WTC11 (cell line): Measurements from ENCODE around the gene TXN. TPM values are rescaled to one million over a fixed set of nuclear protein-coding genes. Genes with fewer than 3 reads are reported as not detected.

ENCODE experiments used
- ATAC-seq: fragments of 200-7000 bp; cut with Tn5 transposase; 2 replicates; pipeline ENCODE4 v1.10.0; 2021; ENCODE audit warnings: mild to moderate bottlenecking, moderate library complexity
- CTCF ChIA-PET: fragments of 300-600 bp; sonication (Branson Sonifier 250); formaldehyde crosslinking; loops from one replicate; lab custom pipeline; 2021; ENCODE audit warnings: antibody characterized with exemption; lab: Charles Lee
- POLR2A ChIA-PET: fragments of 350-600 bp; sonication (Branson Sonifier 250); formaldehyde crosslinking; loops from one replicate; lab custom pipeline; 2021; ENCODE audit warnings: antibody characterized with exemption; lab: Charles Lee
- DNase-seq: peaks from one replicate; pipeline ENCODE4 v3.0.0; 2021; ENCODE audit warnings: low spot score
- H3K27ac Mint-ChIP-seq: 2 replicates; pipeline ENCODE4 v1.8.0; 2021; ENCODE audit warnings: mixed read lengths
- H3K27me3 Mint-ChIP-seq: 2 replicates; pipeline ENCODE4 v1.8.0; 2021; ENCODE audit warnings: low read depth, mild to moderate bottlenecking, moderate library complexity, mixed read lengths
- H3K36me3 Mint-ChIP-seq: 2 replicates; pipeline ENCODE4 v1.8.0; 2021; ENCODE audit warnings: mixed read lengths
- H3K4me1 Mint-ChIP-seq: 2 replicates; pipeline ENCODE4 v1.8.0; 2022; ENCODE audit warnings: mixed read lengths
- H3K4me3 Mint-ChIP-seq: 2 replicates; pipeline ENCODE4 v1.8.0; 2021; ENCODE audit warnings: mild to moderate bottlenecking, moderate library complexity, mixed read lengths
- H3K9me3 Mint-ChIP-seq: 2 replicates; pipeline ENCODE4 v1.8.0; 2021; ENCODE audit warnings: mixed read lengths
- CDX4 ChIP-seq: fragments of 250-450 bp; sonication (Bioruptor Pico); IDR thresholded peaks from 2 replicates; pipeline ENCODE4 v1.9.0; 2021; ENCODE audit warnings: moderate library complexity, mild to moderate bottlenecking, inconsistent platforms, borderline replicate concordance
- E2F1 ChIP-seq: sonication (generic); formaldehyde crosslinking; IDR thresholded peaks from 2 replicates; pipeline ENCODE4 v1.8.0; 2022; ENCODE audit warnings: mild to moderate bottlenecking, missing genetic modification reagents
- FOXJ3 ChIP-seq: sonication (generic); formaldehyde crosslinking; IDR thresholded peaks from 2 replicates; pipeline ENCODE4 v1.9.0; 2021; ENCODE audit warnings: missing genetic modification reagents, mild to moderate bottlenecking, borderline replicate concordance
- JUN ChIP-seq: sonication (generic); formaldehyde crosslinking; IDR thresholded peaks from 2 replicates; pipeline ENCODE4 v1.8.0; 2023; ENCODE audit warnings: mild to moderate bottlenecking, missing genetic modification reagents
- MLX ChIP-seq: sonication (generic); formaldehyde crosslinking; IDR thresholded peaks from 2 replicates; pipeline ENCODE4 v1.8.1; 2023; ENCODE audit warnings: mild to moderate bottlenecking, missing genetic modification reagents, moderate library complexity
- PRDM15 ChIP-seq: sonication (generic); formaldehyde crosslinking; IDR thresholded peaks from 2 replicates; pipeline ENCODE4 v1.8.0; 2022; ENCODE audit warnings: missing genetic modification reagents
- PRRX2 ChIP-seq: fragments of 250-450 bp; sonication (Bioruptor Pico); IDR thresholded peaks from 2 replicates; pipeline ENCODE4 v1.8.0; 2021; ENCODE audit warnings: mild to moderate bottlenecking
- SMAD4 ChIP-seq: sonication (generic); formaldehyde crosslinking; IDR thresholded peaks from 2 replicates; pipeline ENCODE4 v1.8.0; 2022; ENCODE audit warnings: mild to moderate bottlenecking, missing genetic modification reagents
- TEAD1 ChIP-seq: sonication (generic); formaldehyde crosslinking; IDR thresholded peaks from 2 replicates; pipeline ENCODE4 v1.8.0; 2022; ENCODE audit warnings: mild to moderate bottlenecking, missing genetic modification reagents
- ZNF425 ChIP-seq: fragments of 250-450 bp; sonication (Bioruptor Pico); conservative IDR thresholded peaks from 2 replicates; pipeline ENCODE4 v1.9.0; 2021; ENCODE audit warnings: mild to moderate bottlenecking
- total RNA-seq: library from RNA; stranded (reverse); gene quantifications from 3 replicates; pipeline ENCODE4 v1.2.3, GENCODE V29; 2021
- TF ChIP-seq, protein P1 (sequence below): sonication (generic); formaldehyde crosslinking; IDR thresholded peaks from 2 replicates; pipeline ENCODE4 v1.8.1; 2023; ENCODE audit warnings: mild to moderate bottlenecking, missing genetic modification reagents, moderate library complexity
- TF ChIP-seq, protein P2 (sequence below): fragments of 250-450 bp; sonication (Bioruptor Pico); IDR thresholded peaks from 2 replicates; pipeline ENCODE4 v1.9.0; 2021; ENCODE audit warnings: mild to moderate bottlenecking, borderline replicate concordance

The TXN gene
- total RNA-seq, 1 experiment from 2014 or later: 245 TPM

- H3K36me3 Mint-ChIP-seq: no peaks in the 10 kb centered on the region
- no peaks in the 10 kb centered on the region for H3K9me3 Mint-ChIP-seq
- ATAC-seq (peak; percentile 75), DNase-seq (peak; percentile 11)
- ChIA-PET POLR2A (no interaction called here), CTCF (interaction anchor here (0.6 kb wide), 1 partner anchor 141 kb away, joined by 5 read pairs; no protein-coding TSS in a partner anchor)
- no peak overlapping the region for H3K27ac Mint-ChIP-seq
- H3K4me1 Mint-ChIP-seq: 0 out of 2 replicates have a peak, but pooled peaks cover 2% of the 10 kb centered on the region
- TF ChIP-seq CDX4 (CRISPR knock-in tag) (no peak), PRRX2 (no peak)
- H3K4me3 Mint-ChIP-seq: no peak overlapping the region
- H3K27me3 Mint-ChIP-seq: no peaks in the 10 kb centered on the region
Measured at GRCh38 chr9:110291921-110292557, 35.7 kb upstream of the TXN start.

DNA sequence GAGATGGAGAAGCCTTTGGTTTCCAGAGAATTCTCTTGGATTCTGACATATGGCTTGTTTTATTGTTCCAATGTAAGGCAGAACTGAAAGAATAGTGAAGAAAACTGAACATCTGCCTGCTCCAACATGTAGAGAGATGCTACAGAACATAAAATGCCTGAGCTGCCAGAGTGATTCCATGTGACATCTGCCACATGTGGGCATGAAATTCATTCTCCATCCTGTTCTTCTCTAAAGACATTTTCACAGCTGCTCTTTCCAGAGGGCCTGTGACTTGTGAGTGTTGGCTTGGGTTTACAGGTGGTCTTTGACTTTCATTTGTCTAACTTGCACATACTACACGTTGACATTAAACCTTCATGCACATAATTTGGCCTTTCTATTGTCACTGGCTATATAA lies 33.7 kb upstream of the TXN start:
- ATAC-seq: no peak
- ChIA-PET POLR2A (no interaction called here), CTCF (no interaction called here)
- TF ChIP-seq, protein P1, sequence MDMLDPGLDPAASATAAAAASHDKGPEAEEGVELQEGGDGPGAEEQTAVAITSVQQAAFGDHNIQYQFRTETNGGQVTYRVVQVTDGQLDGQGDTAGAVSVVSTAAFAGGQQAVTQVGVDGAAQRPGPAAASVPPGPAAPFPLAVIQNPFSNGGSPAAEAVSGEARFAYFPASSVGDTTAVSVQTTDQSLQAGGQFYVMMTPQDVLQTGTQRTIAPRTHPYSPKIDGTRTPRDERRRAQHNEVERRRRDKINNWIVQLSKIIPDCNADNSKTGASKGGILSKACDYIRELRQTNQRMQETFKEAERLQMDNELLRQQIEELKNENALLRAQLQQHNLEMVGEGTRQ: no peak
- TF ChIP-seq JUN (no peak), PRDM15 (no peak), E2F1 (CRISPR knock-in tag) (no peak), CDX4 (CRISPR knock-in tag) (no peak), ZNF425 (CRISPR knock-in tag) (no peak), FOXJ3 (CRISPR knock-in tag) (no peak), TEAD1 (CRISPR knock-in tag) (no peak), MLX (CRISPR knock-in tag) (no peak), SMAD4 (CRISPR knock-in tag) (no peak)
- TF ChIP-seq, protein P2, sequence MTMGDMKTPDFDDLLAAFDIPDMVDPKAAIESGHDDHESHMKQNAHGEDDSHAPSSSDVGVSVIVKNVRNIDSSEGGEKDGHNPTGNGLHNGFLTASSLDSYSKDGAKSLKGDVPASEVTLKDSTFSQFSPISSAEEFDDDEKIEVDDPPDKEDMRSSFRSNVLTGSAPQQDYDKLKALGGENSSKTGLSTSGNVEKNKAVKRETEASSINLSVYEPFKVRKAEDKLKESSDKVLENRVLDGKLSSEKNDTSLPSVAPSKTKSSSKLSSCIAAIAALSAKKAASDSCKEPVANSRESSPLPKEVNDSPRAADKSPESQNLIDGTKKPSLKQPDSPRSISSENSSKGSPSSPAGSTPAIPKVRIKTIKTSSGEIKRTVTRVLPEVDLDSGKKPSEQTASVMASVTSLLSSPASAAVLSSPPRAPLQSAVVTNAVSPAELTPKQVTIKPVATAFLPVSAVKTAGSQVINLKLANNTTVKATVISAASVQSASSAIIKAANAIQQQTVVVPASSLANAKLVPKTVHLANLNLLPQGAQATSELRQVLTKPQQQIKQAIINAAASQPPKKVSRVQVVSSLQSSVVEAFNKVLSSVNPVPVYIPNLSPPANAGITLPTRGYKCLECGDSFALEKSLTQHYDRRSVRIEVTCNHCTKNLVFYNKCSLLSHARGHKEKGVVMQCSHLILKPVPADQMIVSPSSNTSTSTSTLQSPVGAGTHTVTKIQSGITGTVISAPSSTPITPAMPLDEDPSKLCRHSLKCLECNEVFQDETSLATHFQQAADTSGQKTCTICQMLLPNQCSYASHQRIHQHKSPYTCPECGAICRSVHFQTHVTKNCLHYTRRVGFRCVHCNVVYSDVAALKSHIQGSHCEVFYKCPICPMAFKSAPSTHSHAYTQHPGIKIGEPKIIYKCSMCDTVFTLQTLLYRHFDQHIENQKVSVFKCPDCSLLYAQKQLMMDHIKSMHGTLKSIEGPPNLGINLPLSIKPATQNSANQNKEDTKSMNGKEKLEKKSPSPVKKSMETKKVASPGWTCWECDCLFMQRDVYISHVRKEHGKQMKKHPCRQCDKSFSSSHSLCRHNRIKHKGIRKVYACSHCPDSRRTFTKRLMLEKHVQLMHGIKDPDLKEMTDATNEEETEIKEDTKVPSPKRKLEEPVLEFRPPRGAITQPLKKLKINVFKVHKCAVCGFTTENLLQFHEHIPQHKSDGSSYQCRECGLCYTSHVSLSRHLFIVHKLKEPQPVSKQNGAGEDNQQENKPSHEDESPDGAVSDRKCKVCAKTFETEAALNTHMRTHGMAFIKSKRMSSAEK (CRISPR knock-in tag): no peak
- Mint-ChIP-seq H3K4me3 (no peak overlapping the region), H3K27ac (no peak overlapping the region), H3K36me3 (no peaks in the 10 kb centered on the region), H3K9me3 (no peaks in the 10 kb centered on the region), H3K4me1 (peaks cover 7% of the 10 kb centered on the region), H3K27me3 (no peaks in the 10 kb centered on the region)
- no peak for DNase-seq
